DLD1 (cell line): Measurements from ENCODE around the gene FGL2.
"Not testable (repeated sequence)": the region's sequence is repeated elsewhere in the genome, so short reads cannot be mapped to it uniquely, and the experiment has no call there.

Source experiments
- in situ Hi-C: cut with HindIII; loops from 2 replicates; pipeline ENCODE4 v1.10.0; 2017; ENCODE audit warnings: low sequenced_read_pairs

Gene FGL2, protein sequence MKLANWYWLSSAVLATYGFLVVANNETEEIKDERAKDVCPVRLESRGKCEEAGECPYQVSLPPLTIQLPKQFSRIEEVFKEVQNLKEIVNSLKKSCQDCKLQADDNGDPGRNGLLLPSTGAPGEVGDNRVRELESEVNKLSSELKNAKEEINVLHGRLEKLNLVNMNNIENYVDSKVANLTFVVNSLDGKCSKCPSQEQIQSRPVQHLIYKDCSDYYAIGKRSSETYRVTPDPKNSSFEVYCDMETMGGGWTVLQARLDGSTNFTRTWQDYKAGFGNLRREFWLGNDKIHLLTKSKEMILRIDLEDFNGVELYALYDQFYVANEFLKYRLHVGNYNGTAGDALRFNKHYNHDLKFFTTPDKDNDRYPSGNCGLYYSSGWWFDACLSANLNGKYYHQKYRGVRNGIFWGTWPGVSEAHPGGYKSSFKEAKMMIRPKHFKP

GRCh38 chr7:77199013-77199966 is at the start of gene FGL2:
TSS of gene FGL2 (minus strand) at chr7:77199819. CDS start at chr7:77199793, 26 bp downstream.
- in situ Hi-C loops: no loop called here

GRCh38 chr7:77248154-77248553 is 48.5 kb upstream of the FGL2 start:
- in situ Hi-C loops: no loop called here

GRCh38 chr7:77247206-77247850 is 47.7 kb upstream of the FGL2 start:
- in situ Hi-C loops: no loop called here

GRCh38 chr7:77246026-77246640 is 46.5 kb upstream of the FGL2 start:
- in situ Hi-C loops: no loop called here

DNA sequence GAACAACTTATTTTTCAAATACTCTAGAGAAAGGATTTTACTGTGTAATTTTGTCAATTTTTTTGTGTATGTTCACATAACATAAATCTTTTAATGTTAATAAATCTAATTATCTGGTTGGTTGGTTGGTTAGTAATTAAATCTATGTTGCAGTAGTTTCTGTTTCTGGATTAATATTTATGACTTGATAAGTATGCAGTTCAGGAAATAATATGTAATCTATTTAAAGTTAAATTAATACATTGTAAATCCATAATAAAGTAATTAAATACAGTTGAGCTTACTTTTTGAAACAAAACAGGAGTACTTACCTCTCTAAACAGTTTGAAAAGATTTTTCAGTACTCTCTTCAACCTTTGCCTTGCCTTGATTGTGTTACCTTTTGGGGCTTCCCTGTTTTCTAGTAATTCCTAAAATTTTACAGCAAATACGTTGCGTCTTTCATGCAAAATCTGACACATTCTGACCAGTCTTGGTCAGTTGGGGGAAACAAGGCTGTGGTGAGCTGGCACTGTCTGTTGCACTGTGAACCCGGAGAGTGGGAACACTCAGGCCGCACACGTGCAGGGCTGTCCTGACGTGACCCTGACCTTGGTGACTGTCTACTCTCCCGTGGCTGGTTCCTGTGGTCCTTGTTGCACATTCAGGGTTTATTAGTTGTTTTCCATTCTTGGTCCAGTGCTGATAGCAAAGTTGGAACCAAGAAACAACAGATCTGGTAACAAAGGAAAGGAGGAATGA is 45.6 kb upstream of the FGL2 start:
- in situ Hi-C loops: no loop called here

GRCh38 chr7:77244222-77244934 is 44.8 kb upstream of the FGL2 start:
- in situ Hi-C loops: no loop called here

DNA sequence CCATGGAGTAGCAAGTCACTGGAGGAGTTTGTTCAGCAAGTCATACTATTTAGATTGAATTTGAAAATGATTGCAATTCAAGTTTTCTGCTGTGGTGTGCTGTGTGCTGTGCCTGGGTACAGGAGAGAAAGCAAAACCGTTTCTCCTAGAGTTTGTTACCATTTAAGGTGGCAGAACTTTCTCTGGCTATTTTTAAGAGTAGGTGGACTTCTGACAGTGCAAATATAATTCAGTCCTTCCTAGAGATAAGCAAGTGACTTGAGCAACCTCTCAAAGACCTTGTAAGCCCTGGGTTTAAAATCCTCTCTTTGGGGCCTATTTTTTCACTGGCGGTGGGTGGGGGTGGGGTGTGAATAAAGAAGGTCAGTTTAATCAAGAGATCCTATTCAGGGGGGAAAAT is 42.9 kb upstream of the FGL2 start:
- in situ Hi-C loops: no loop called here

- in situ Hi-C loops: no loop called here
Observed at GRCh38 chr7:77242068-77242467, 42.4 kb upstream of the FGL2 start.

DNA sequence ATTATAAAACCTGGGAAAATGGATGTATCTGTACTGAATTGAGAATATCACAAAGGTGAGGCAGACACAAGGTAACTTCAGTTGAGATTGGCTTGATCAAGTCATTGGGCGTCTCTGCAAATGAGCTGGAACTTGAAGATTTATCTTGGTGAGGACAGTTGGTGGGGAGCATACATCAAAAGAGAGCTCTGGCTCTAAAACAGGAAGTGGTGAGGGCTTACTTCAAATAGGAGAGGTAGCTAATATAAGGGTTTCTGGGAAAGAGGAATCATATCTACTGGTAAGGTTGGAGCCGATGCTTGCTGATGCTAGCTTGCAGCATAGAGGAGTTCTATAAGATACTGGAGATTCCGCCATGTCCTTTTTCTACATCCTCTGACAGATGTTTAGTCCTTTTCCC is 39.9 kb upstream of the FGL2 start:
- in situ Hi-C loops: no loop called here

GRCh38 chr7:77238703-77239136 is 39.1 kb upstream of the FGL2 start:
- in situ Hi-C loops: no loop called here

DNA sequence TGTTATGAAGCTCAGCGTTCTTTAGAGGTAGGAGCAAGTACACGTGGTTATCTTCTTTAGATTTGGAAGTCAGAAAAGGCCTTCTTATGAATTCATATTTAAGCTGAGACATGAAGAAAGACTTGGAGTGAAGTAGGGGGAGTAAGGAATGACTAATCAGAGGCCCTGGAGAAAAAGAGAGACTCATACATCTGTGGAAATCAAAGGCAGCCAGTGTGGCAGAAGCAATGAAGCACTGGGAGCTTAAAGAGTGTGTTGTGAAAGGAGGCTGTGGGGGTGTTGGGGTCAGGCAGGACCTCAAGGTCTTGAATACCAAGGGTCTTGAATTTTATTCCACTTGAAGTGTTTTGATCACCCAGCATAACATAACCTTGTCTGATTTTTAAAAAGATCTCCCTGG is 35.7 kb upstream of the FGL2 start:
- in situ Hi-C loops: no loop called here

- in situ Hi-C loops: no loop called here
Observed at GRCh38 chr7:77232467-77232866, 32.8 kb upstream of the FGL2 start.

- in situ Hi-C loops: not testable (repeated sequence)
Observed at GRCh38 chr7:77228795-77229194, 29.2 kb upstream of the FGL2 start.

- in situ Hi-C loops: no loop called here
Observed at GRCh38 chr7:77226357-77226839, 26.8 kb upstream of the FGL2 start.

DNA sequence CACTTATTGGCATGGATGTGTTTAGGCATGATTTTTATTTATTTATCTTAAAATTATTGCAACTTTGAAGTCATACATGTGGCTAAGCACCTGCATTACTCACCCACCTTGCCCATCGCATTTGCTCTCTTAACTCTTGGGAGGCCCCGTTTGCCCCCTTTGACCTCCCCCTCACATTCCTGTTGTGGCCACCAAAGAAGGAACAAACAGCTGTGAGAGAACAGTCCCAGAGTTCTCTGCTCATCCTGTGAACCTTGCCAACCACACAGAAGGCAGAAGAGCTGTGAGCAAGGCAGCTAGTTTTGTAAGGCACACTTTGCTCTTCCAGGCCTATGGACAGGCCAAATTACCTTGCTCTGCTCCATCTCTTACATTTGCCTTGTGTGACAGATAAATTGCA is 23.6 kb upstream of the FGL2 start:
- in situ Hi-C loops: no loop called here

- in situ Hi-C loops: no loop called here
Observed at GRCh38 chr7:77222819-77223218, 23.2 kb upstream of the FGL2 start.

DNA sequence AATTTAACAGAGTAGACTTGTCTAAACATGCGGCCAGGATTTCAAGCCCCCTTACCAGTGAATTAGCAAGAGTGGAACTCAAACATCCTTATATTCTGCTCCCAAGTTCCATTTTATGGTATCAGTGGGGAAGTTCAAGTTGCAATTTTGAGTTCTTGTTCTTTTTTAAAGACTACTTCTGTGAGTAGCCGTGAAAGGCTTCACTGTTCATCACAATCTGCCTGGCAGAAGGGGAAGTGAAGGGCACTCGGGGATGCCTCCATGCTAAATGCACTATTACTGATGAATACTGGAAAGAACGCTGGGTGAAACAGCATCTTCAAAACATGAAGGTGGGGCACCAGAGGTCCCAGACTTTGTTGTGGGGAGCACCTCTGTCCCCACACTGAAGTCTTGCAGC is 22.4 kb upstream of the FGL2 start:
- in situ Hi-C loops: no loop called here

GRCh38 chr7:77219701-77220331 is 20.2 kb upstream of the FGL2 start:
- in situ Hi-C loops: not testable (repeated sequence)
